Fibroblast of lung (primary cell): ENCODE measurements around the gene HCFC2. TPM values are rescaled to one million over a fixed set of nuclear protein-coding genes. Genes with fewer than 3 reads are reported as not detected.

Experiments
- DNase-seq, 2 donors: peaks; one replicate each; pipeline versions ENCODE4 v3.0.0 to v3.0.0-alpha.2; 2010; ENCODE audit warnings: low read depth in 2 of 2
- H2AFZ ChIP-seq: 2 replicates; pipeline ENCODE4 v1.5.1; 2012; ENCODE audit warnings: low read length, control low read depth, inconsistent platforms
- H3K27ac ChIP-seq: 2 replicates; pipeline ENCODE4 v1.5.1; 2011; ENCODE audit warnings: low read length, control low read depth; ENCODE audit not compliant: insufficient read depth
- H3K27me3 ChIP-seq: 2 replicates; pipeline ENCODE4 v1.5.1; 2011; ENCODE audit warnings: mild to moderate bottlenecking, low read length; ENCODE audit not compliant: control insufficient read depth, insufficient read depth
- H3K36me3 ChIP-seq: 2 replicates; pipeline ENCODE4 v1.5.1; 2011; ENCODE audit warnings: low read length; ENCODE audit not compliant: control insufficient read depth, insufficient read depth
- H3K4me1 ChIP-seq: 2 replicates; pipeline ENCODE4 v1.5.1; 2011; ENCODE audit warnings: low read length; ENCODE audit not compliant: control insufficient read depth, insufficient read depth; ENCODE audit errors: extremely low read depth
- H3K4me2 ChIP-seq: 2 replicates; pipeline ENCODE4 v1.5.1; 2011; ENCODE audit warnings: low read length, control low read depth; ENCODE audit not compliant: insufficient read depth; ENCODE audit errors: extremely low read depth
- H3K4me3 ChIP-seq, 4 experiments: fragments of 200-600 bp in 1 of 4; sonication (generic) in 1 of 4; replicated peaks in 1 of 4; 2 replicates each; pipeline ENCODE4 v1.5.1; 2011 to 2016; ENCODE audit warnings: low read length in 4 of 4, low read depth in 3 of 4, mild to moderate bottlenecking in 3 of 4, control low read depth in 2 of 4, inconsistent platforms in 1 of 4, mixed read lengths in 1 of 4; ENCODE audit not compliant: insufficient read depth in 1 of 4; ENCODE audit errors: control extremely low read depth in 1 of 4
- H3K79me2 ChIP-seq: 2 replicates; pipeline ENCODE4 v1.5.1; 2012; ENCODE audit warnings: mild to moderate bottlenecking, low read length, inconsistent platforms; ENCODE audit not compliant: control insufficient read depth, insufficient read depth
- H3K9ac ChIP-seq: 2 replicates; pipeline ENCODE4 v1.5.1; 2011; ENCODE audit warnings: mild to moderate bottlenecking, low read length, control low read depth; ENCODE audit not compliant: insufficient read depth
- H3K9me3 ChIP-seq: 2 replicates; pipeline ENCODE4 v1.5.1; 2012; ENCODE audit warnings: low read depth, low read length; ENCODE audit not compliant: control insufficient read depth, insufficient read depth
- H4K20me1 ChIP-seq: 2 replicates; pipeline ENCODE4 v1.5.1; 2011; ENCODE audit warnings: low read length; ENCODE audit not compliant: control insufficient read depth, insufficient read depth; ENCODE audit errors: extremely low read depth
- EZH2 ChIP-seq: IDR thresholded peaks from 2 replicates; pipeline ENCODE4 v1.5.1; 2012; ENCODE audit warnings: low read length, control low read depth, mild to moderate bottlenecking; ENCODE audit errors: missing control alignments
- polyA plus RNA-seq, 2 donors: library from polyadenylated mRNA; depleted of rRNA in 1 of 2; stranded (reverse) in 1 of 2; unstranded in 1 of 2; fragments of >200 nt; gene quantifications; 2 replicates each; pipeline ENCODE4 v1.2.1, GENCODE V29; 2011 to 2012; ENCODE audit warnings: missing spikeins in 1 of 2
- total RNA-seq: library from RNA; depleted of rRNA; stranded (reverse); fragments of >200 nt; gene quantifications from 2 replicates; pipeline ENCODE4 v1.2.1, GENCODE V29; 2014
- TF ChIP-seq, protein P1 (sequence below), 2 donors: IDR thresholded peaks in 1 of 2; conservative IDR thresholded peaks in 1 of 2; 1 replicate in 1 of 2; 2 replicates in 1 of 2; pipeline ENCODE4 v1.5.1; 2011 to 2012; ENCODE audit warnings: low read length in 2 of 2, control low read depth in 1 of 2, inconsistent platforms in 1 of 2, low read depth in 1 of 2, mild to moderate bottlenecking in 1 of 2

HCFC2 gene
- total and polyA plus RNA-seq, 2 donors (not counting 1 experiment from before 2014, with no cell fraction given), result 27.0 to 36.2 TPM

DNA sequence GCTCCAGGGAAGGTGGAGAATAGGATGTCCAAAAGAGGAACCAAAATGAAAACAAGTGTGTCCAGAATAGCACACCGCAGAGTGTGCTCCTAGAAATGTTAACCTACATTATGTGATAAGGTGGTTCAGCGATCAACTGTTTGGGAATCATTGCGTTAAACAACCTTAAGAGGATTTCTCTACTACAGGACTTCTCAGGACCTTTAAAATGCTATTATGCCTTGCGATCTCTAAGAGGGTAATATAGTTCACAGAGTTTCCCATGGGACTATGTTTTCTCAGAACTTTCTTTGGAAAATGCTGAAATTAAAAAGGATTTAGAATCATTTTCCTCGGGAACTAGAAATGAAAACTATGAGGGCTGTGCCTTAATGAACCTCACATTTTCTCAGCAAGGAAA is 16.2 kb upstream of the HCFC2 start:
- H3K4me3 ChIP-seq, result peak overlapping the region; percentile 64 to 71 (median 70)

DNA sequence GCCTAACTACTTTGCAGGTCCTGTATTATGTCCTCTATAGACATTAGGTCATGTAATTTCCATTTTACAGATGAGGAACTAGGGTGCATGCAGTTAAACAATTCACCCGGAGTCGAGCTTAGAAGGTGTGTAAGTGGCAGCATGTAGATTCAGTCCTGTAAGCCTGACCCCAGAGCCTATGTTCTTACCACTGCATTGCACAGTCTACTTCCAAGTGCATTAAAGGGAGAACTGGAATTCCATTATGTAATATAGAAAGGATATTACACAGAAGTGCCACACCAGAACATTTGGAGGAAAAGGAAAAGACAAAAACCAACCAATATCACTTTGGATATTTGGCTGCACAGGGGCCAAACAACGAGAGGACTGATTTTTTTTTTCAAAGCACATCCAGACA is 15.5 kb upstream of the HCFC2 start:
- peak overlapping the region; percentile 3 for H2AFZ ChIP-seq
- no peak overlapping the region for H3K9ac ChIP-seq
- H3K4me1 ChIP-seq, result peaks cover 7% of the 10 kb centered on the region
- H3K4me2 ChIP-seq, result peak overlapping the region; percentile 98
- H3K79me2 ChIP-seq, result peaks cover 5% of the 10 kb centered on the region
- H4K20me1 ChIP-seq, result no peaks in the 10 kb centered on the region
- no peaks in the 10 kb centered on the region for H3K27me3 ChIP-seq
- no peak for TF ChIP-seq EZH2
- TF ChIP-seq, protein P1, sequence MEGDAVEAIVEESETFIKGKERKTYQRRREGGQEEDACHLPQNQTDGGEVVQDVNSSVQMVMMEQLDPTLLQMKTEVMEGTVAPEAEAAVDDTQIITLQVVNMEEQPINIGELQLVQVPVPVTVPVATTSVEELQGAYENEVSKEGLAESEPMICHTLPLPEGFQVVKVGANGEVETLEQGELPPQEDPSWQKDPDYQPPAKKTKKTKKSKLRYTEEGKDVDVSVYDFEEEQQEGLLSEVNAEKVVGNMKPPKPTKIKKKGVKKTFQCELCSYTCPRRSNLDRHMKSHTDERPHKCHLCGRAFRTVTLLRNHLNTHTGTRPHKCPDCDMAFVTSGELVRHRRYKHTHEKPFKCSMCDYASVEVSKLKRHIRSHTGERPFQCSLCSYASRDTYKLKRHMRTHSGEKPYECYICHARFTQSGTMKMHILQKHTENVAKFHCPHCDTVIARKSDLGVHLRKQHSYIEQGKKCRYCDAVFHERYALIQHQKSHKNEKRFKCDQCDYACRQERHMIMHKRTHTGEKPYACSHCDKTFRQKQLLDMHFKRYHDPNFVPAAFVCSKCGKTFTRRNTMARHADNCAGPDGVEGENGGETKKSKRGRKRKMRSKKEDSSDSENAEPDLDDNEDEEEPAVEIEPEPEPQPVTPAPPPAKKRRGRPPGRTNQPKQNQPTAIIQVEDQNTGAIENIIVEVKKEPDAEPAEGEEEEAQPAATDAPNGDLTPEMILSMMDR (conservative IDR thresholded peaks at IDR 0.05 in 1 of 2, IDR thresholded peaks at IDR 0.05 in 1 of 2; ENCODE audit: low read depth in 1 of 2, low read length in 2 of 2), result no peak
- H3K9me3 ChIP-seq, result no peaks in the 10 kb centered on the region
- peak overlapping the region; percentile 78 for H3K27ac ChIP-seq
- H3K4me3 ChIP-seq, result peak overlapping the region; percentile 64 to 71 (median 70)
- DNase-seq, result peak in 1 of 2 donors; percentile 30
- no peaks in the 10 kb centered on the region for H3K36me3 ChIP-seq

More for the DNA sequence above, 16.2 kb upstream of the HCFC2 start:
- Histone ChIP-seq H3K4me1 (peaks cover 7% of the 10 kb centered on the region), H2AFZ (no peak overlapping the region), H3K9me3 (no peaks in the 10 kb centered on the region), H4K20me1 (no peaks in the 10 kb centered on the region), H3K36me3 (no peaks in the 10 kb centered on the region), H3K27me3 (no peaks in the 10 kb centered on the region), H3K4me2 (peak overlapping the region; percentile 98), H3K79me2 (peaks cover 5% of the 10 kb centered on the region), H3K9ac (no peak overlapping the region), H3K27ac (no peak overlapping the region)
- DNase-seq, result no peak
- no peak for TF ChIP-seq EZH2
- TF ChIP-seq, protein P1 (conservative IDR thresholded peaks at IDR 0.05 in 1 of 2, IDR thresholded peaks at IDR 0.05 in 1 of 2; ENCODE audit: low read depth in 1 of 2, low read length in 2 of 2), result no peak

DNA sequence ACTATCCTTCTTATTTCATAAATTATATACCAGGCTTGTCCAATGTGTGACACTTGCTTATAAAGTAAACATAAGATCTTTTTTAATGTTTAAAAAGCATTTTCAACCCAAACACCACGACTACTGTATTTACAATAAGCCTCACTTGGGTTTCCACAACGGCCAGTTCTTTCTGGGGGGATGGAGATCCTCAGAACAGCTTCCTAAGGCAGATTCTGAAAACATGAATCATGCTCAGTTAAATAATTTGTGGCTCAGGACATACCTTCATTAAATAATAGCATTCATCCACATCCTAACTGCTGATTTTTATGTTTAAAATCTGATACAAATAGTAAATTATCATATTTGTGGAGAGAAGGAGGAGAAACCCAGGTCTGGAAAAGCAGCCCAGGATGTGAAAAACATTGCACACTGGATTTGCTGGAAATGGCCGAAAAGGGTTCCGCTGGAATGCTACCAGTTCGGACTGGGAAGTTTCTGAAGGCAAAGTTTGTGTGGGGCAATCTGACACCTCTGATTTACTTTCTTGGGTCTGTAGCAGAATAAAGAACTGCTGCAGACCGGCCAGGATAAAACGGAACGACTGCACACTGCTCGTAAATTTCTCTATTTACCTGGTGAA is 14.9 kb upstream of the HCFC2 start:
- H3K4me3 ChIP-seq, result peak overlapping the region; percentile 64 to 71 (median 70)
- H3K4me2 ChIP-seq, result peak overlapping the region; percentile 98
- peaks cover 5% of the 10 kb centered on the region for H3K79me2 ChIP-seq
- H3K9me3 ChIP-seq, result no peaks in the 10 kb centered on the region
- no peaks in the 10 kb centered on the region for H3K27me3 ChIP-seq
- H3K36me3 ChIP-seq, result no peaks in the 10 kb centered on the region
- DNase-seq, result peak; percentile 61 to 74
- peak overlapping the region; percentile 33 for H2AFZ ChIP-seq
- H4K20me1 ChIP-seq, result no peaks in the 10 kb centered on the region
- H3K4me1 ChIP-seq, result peaks cover 7% of the 10 kb centered on the region
- no peak for TF ChIP-seq EZH2
- TF ChIP-seq, protein P1 (conservative IDR thresholded peaks at IDR 0.05 in 1 of 2, IDR thresholded peaks at IDR 0.05 in 1 of 2; ENCODE audit: low read depth in 1 of 2, low read length in 2 of 2), result no peak
- peak overlapping the region; percentile 78 for H3K27ac ChIP-seq
- peak overlapping the region; percentile 58 for H3K9ac ChIP-seq
